ENCODE results near the gene LMCD1. TPM values are rescaled to one million over a fixed set of nuclear protein-coding genes. Genes with fewer than 3 reads are reported as not detected.

LMCD1 gene
- total RNA-seq, 2 donors from 2014 or later, result 10.9 to 32.4 TPM

DNA sequence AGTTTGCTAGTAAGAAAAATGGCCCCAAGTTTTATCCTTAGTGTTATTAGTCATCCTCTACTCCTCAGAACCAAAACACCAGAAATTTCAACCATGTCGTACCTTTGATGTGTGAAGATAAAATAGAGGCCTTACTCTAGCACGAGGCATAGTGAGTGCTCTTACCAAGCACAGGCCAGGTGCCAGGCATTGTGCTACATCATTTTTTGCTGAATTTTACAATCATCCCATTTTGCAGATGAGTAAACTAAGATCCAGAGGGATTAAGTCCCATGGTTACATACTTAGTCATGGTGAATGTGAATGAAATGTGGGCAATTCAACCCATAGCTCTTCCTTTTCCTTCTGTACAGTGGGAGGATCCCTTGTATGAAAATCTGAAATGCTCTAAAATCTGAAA is 15.2 kb downstream of the LMCD1 start:
- H3K4me1 ChIP-seq, result no peaks in the 10 kb centered on the region
- no peaks in the 10 kb centered on the region for H3K36me3 ChIP-seq (replicated peaks in 1 of 2; ENCODE audit: insufficient read depth in 1 of 2, low read depth in 2 of 2)
- H3K27ac ChIP-seq, result no peak overlapping the region
- DNase-seq (no peak), ATAC-seq (no peak)
- no peak for TF ChIP-seq POLR2A (IDR thresholded peaks at IDR 0.05)
- TF ChIP-seq, protein P1, sequence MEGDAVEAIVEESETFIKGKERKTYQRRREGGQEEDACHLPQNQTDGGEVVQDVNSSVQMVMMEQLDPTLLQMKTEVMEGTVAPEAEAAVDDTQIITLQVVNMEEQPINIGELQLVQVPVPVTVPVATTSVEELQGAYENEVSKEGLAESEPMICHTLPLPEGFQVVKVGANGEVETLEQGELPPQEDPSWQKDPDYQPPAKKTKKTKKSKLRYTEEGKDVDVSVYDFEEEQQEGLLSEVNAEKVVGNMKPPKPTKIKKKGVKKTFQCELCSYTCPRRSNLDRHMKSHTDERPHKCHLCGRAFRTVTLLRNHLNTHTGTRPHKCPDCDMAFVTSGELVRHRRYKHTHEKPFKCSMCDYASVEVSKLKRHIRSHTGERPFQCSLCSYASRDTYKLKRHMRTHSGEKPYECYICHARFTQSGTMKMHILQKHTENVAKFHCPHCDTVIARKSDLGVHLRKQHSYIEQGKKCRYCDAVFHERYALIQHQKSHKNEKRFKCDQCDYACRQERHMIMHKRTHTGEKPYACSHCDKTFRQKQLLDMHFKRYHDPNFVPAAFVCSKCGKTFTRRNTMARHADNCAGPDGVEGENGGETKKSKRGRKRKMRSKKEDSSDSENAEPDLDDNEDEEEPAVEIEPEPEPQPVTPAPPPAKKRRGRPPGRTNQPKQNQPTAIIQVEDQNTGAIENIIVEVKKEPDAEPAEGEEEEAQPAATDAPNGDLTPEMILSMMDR (IDR thresholded peaks at IDR 0.05), result no peak
- H3K27me3 ChIP-seq, result no peaks in the 10 kb centered on the region
- WGBS, 2 donors, result 85 to 93% methylated on average over 2 of the region's 2 CpGs
- H3K4me3 ChIP-seq, result no peak overlapping the region
- intact Hi-C loops (cut with DNase I), result no loop called here
- no peaks in the 10 kb centered on the region for H3K9me3 ChIP-seq

DNA sequence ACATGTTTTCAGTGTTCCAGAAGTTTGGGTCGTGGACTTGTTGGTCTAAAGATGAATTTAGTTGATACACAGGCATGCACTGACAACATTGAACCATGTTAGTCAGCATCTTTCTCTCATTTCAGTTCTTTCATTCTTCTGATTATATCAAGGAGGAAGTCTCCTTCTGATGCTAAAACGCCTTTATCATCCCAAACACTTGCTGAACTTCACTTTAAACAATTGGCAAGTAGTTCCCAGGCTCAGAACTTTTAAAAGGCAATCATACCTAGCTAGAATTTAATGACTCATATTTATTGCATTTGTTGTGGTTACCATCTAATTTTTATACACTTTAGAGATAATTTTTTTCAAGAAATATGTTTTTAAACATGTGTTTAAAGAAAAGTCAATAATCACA is 15.9 kb downstream of the LMCD1 start:
- no peaks in the 10 kb centered on the region for H3K27me3 ChIP-seq
- H3K27ac ChIP-seq, result no peak overlapping the region
- intact Hi-C loops (cut with DNase I), result no loop called here
- no peaks in the 10 kb centered on the region for H3K9me3 ChIP-seq
- ATAC-seq (no peak), DNase-seq (no peak)
- H3K4me3 ChIP-seq, result no peak overlapping the region
- H3K4me1 ChIP-seq, result no peaks in the 10 kb centered on the region
- H3K36me3 ChIP-seq (replicated peaks in 1 of 2; ENCODE audit: insufficient read depth in 1 of 2, low read depth in 2 of 2), result no peaks in the 10 kb centered on the region
- TF ChIP-seq, protein P1 (IDR thresholded peaks at IDR 0.05), result no peak
- TF ChIP-seq POLR2A (IDR thresholded peaks at IDR 0.05), result no peak
- WGBS, 2 donors, result 68% methylated on average over 2 of the region's 2 CpGs

DNA sequence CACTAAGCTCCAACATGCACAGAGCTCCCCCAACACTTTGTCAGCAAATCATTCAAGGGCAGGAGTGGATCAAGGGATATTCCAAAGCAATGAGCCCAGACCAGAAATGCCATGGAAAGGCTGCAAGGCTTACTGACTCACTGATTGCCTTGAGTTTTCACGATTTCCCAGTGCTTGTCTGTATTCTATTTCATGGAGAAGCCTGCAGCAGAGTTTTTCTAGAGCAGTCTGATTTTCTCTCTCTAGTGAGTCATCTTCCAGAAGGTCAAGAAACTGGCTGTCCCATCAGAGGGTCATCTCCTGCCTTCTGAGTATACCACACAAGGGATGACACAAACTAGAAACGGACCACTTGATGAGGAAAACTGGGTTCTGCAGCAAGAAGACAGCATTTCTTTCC is 16.5 kb downstream of the LMCD1 start:
- Histone ChIP-seq H3K4me1 (no peaks in the 10 kb centered on the region), H3K27ac (no peak overlapping the region), H3K36me3 (replicated peaks in 1 of 2; ENCODE audit: insufficient read depth in 1 of 2, low read depth in 2 of 2) (no peaks in the 10 kb centered on the region), H3K9me3 (no peaks in the 10 kb centered on the region), H3K4me3 (no peak overlapping the region), H3K27me3 (no peaks in the 10 kb centered on the region)
- TF ChIP-seq, protein P1 (IDR thresholded peaks at IDR 0.05), result no peak
- no peak for TF ChIP-seq POLR2A (IDR thresholded peaks at IDR 0.05)
- ATAC-seq, result no peak
- 86 to 90% methylated on average over 2 of the region's 2 CpGs for WGBS, 2 donors
- intact Hi-C loops (cut with DNase I), result no loop called here
- DNase-seq, result no peak

DNA sequence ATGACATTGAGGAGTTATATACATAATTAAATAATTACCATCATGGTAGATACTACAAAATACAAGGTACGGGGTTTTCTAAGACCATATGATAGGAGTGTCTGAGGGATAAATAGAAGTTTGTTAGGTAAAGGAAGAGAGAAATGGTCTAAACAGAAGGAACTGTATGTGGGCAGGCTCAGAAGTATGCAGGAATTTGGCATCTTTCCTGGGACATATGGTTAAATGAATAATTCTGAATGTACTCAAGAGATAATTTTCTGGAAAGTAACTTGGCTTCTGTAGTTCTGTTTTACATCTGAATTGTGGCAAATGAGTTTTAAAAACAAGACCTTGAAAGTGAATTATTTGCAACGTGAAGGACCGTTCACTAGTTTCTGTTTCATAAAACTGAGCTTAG is 17.5 kb downstream of the LMCD1 start:
- Histone ChIP-seq H3K4me3 (no peak overlapping the region), H3K4me1 (no peaks in the 10 kb centered on the region), H3K36me3 (replicated peaks in 1 of 2; ENCODE audit: insufficient read depth in 1 of 2, low read depth in 2 of 2) (no peaks in the 10 kb centered on the region), H3K27me3 (no peaks in the 10 kb centered on the region), H3K9me3 (no peaks in the 10 kb centered on the region), H3K27ac (no peak overlapping the region)
- TF ChIP-seq, protein P1 (IDR thresholded peaks at IDR 0.05), result no peak
- TF ChIP-seq POLR2A (IDR thresholded peaks at IDR 0.05), result no peak
- DNase-seq (no peak), ATAC-seq (no peak)
- WGBS, 2 donors, result 64 to 65% methylated on average over 3 of the region's 3 CpGs
- intact Hi-C loops (cut with DNase I), result no loop called here

DNA sequence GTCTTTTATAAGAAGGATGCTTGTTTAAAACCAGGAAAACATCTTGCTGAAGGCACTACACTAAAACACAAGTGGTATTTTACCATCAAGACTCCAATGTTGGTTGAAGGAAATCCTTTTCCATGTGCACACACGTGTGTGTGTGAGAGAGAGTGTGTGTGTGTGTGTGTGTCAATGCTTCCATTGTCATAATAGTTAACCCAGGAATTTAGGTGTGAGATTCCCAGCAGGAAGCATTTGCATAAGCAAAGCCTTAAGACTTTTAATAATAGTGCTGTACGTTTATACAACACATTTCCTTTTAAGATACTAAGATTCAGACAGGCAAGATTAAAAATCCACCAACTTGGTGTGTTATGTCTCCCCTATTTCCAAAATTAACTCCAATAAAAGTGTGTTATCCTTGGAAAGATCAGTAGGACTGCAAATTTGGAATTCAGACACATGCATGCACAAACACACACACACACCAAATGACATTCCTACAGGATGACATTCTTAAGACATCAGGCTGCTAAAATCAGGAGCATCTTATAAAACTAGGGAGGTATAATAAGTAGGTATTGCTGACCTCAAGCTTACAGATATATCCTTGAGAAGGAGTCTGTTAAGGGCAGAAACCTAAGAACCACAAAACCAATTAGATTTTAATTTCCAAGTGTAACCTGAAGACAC is 18.3 kb downstream of the LMCD1 start:
- H3K36me3 ChIP-seq (replicated peaks in 1 of 2; ENCODE audit: insufficient read depth in 1 of 2, low read depth in 2 of 2), result no peaks in the 10 kb centered on the region
- ATAC-seq (no peak), DNase-seq (no peak)
- no peaks in the 10 kb centered on the region for H3K27me3 ChIP-seq
- H3K4me1 ChIP-seq, result no peaks in the 10 kb centered on the region
- no peak overlapping the region for H3K4me3 ChIP-seq
- no peaks in the 10 kb centered on the region for H3K9me3 ChIP-seq
- WGBS, 2 donors, result 35 to 61% methylated on average over 2 of the region's 2 CpGs
- TF ChIP-seq POLR2A (IDR thresholded peaks at IDR 0.05), result no peak
- TF ChIP-seq, protein P1 (IDR thresholded peaks at IDR 0.05), result no peak
- H3K27ac ChIP-seq, result no peak overlapping the region
- intact Hi-C loops (cut with DNase I), result no loop called here

Measured in body of pancreas (tissue), 4 donors.